DOHH2 (cell line): ENCODE results near the gene DYNC2LI1.

Source experiments
- EZH2phosphoT487 ChIP-seq: fragments of 200-600 bp; sonication (generic); IDR thresholded peaks from 2 replicates; pipeline ENCODE4 v1.6.1; 2017; ENCODE audit warnings: borderline replicate concordance, mild to moderate bottlenecking, antibody characterized with exemption, low read length, moderate library complexity, mixed read lengths
- TF ChIP-seq, protein P1 (sequence below): fragments of 200-600 bp; sonication (generic); IDR thresholded peaks from one replicate; pipeline ENCODE4 v1.5.1; 2014; ENCODE audit warnings: antibody characterized with exemption, mild to moderate bottlenecking, low read depth, low read length; ENCODE audit not compliant: poor library complexity, severe bottlenecking

- TF ChIP-seq, protein P1, sequence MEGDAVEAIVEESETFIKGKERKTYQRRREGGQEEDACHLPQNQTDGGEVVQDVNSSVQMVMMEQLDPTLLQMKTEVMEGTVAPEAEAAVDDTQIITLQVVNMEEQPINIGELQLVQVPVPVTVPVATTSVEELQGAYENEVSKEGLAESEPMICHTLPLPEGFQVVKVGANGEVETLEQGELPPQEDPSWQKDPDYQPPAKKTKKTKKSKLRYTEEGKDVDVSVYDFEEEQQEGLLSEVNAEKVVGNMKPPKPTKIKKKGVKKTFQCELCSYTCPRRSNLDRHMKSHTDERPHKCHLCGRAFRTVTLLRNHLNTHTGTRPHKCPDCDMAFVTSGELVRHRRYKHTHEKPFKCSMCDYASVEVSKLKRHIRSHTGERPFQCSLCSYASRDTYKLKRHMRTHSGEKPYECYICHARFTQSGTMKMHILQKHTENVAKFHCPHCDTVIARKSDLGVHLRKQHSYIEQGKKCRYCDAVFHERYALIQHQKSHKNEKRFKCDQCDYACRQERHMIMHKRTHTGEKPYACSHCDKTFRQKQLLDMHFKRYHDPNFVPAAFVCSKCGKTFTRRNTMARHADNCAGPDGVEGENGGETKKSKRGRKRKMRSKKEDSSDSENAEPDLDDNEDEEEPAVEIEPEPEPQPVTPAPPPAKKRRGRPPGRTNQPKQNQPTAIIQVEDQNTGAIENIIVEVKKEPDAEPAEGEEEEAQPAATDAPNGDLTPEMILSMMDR: no peak
- TF ChIP-seq EZH2phosphoT487: no peak
Measured at GRCh38 chr2:43812006-43812405, 38.2 kb downstream of the DYNC2LI1 start.
